GM19397 (cell line): ENCODE results near the gene ST3GAL3.

Source experiments
- ATAC-seq: cut with Tn5 transposase; IDR thresholded peaks from one replicate; pipeline ENCODE4 v1.9.1; 2021; ENCODE audit warnings: mild to moderate bottlenecking, moderate library complexity; ENCODE audit not compliant: unreplicated experiment

The ST3GAL3 gene

GRCh38 chr1:43975249-43975961, 268.1 kb downstream of the ST3GAL3 start:
- no peak for ATAC-seq

- ATAC-seq: no peak
Observed at GRCh38 chr1:43976045-43976444, 268.7 kb downstream of the ST3GAL3 start.

GRCh38 chr1:43976890-43977289, 269.6 kb downstream of the ST3GAL3 start:
- ATAC-seq: no peak

GRCh38 chr1:43977376-43978263, 270.3 kb downstream of the ST3GAL3 start:
- ATAC-seq: no peak

GRCh38 chr1:43978264-43978550, 270.9 kb downstream of the ST3GAL3 start:
- ATAC-seq: no peak

- ATAC-seq: no peak
Observed at GRCh38 chr1:43978551-43979260, 271.4 kb downstream of the ST3GAL3 start, which contains the start of gene B4GALT2. B4GALT2 (plus strand) TSS chr1:43979210; CDS start chr1:43981161, 1,951 bp downstream.

GRCh38 chr1:43979261-43979527, 271.9 kb downstream of the ST3GAL3 start:
- no peak for ATAC-seq

GRCh38 chr1:43979528-43980254, 272.4 kb downstream of the ST3GAL3 start:
- no peak for ATAC-seq

GRCh38 chr1:43980255-43981134, 273.2 kb downstream of the ST3GAL3 start:
- no peak for ATAC-seq
